ENCODE results near the gene FBXL15.
"Not testable (repeated sequence)": the region's sequence is repeated elsewhere in the genome, so short reads cannot be mapped to it uniquely, and the experiment has no call there.

FBXL15 gene

GRCh38 chr10:102452672-102453340 lies 32.2 kb downstream of the FBXL15 start:
- no peak overlapping the region for H3K4me3 ChIP-seq (ENCODE audit: low read depth in 1 of 2, low read length in 2 of 2)
- no peaks in the 10 kb centered on the region for H3K9me3 ChIP-seq (ENCODE audit: control insufficient read depth in 1 of 2, low read length in 2 of 2)
- H3K27ac ChIP-seq (ENCODE audit: low read length): no peak overlapping the region
- H3K4me1 ChIP-seq (ENCODE audit: control insufficient read depth in 1 of 2, insufficient read depth in 2 of 2, low read length in 2 of 2): peaks cover 4 to 9% of the 10 kb centered on the region in 2 donors
- no peaks in the 10 kb centered on the region for H3K36me3 ChIP-seq (ENCODE audit: control insufficient read depth in 1 of 2, insufficient read depth in 2 of 2, low read length in 2 of 2)
- H3K27me3 ChIP-seq (ENCODE audit: low read depth, low read length): no peaks in the 10 kb centered on the region

DNA sequence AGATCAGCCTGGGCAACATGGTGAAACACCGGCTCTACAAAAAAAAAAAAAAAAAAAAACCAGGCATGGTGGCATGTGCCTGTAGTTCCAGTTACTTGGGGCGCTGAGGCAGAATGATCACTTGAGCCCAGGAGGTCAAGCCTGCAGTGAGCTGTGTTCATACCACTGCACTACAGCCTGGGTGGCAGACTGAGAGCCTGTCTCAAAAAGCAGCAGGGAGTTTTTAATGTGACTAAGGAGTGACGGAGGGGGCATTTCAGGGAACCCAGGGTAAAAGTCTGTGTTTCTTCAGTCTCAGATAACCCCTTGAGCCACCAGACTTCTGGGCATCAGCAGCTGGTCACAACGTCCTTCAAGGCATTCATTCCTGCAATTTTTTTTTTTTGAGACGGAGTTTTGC lies 32.9 kb downstream of the FBXL15 start:
- no peaks in the 10 kb centered on the region for H3K9me3 ChIP-seq (ENCODE audit: control insufficient read depth in 1 of 2, low read length in 2 of 2)
- no peak overlapping the region for H3K27ac ChIP-seq (ENCODE audit: low read length)
- peaks cover 4 to 9% of the 10 kb centered on the region in 2 donors for H3K4me1 ChIP-seq (ENCODE audit: control insufficient read depth in 1 of 2, insufficient read depth in 2 of 2, low read length in 2 of 2)
- H3K27me3 ChIP-seq (ENCODE audit: low read depth, low read length): no peaks in the 10 kb centered on the region
- H3K4me3 ChIP-seq (ENCODE audit: low read depth in 1 of 2, low read length in 2 of 2): no peak overlapping the region
- H3K36me3 ChIP-seq (ENCODE audit: control insufficient read depth in 1 of 2, insufficient read depth in 2 of 2, low read length in 2 of 2): no peaks in the 10 kb centered on the region

- H3K4me1 ChIP-seq (ENCODE audit: control insufficient read depth in 1 of 2, insufficient read depth in 2 of 2, low read length in 2 of 2); H3K27ac ChIP-seq (ENCODE audit: low read length); H3K4me3 ChIP-seq (ENCODE audit: low read depth in 1 of 2, low read length in 2 of 2); H3K36me3 ChIP-seq (ENCODE audit: control insufficient read depth in 1 of 2, insufficient read depth in 2 of 2, low read length in 2 of 2); H3K9me3 ChIP-seq (ENCODE audit: control insufficient read depth in 1 of 2, low read length in 2 of 2); H3K27me3 ChIP-seq (ENCODE audit: low read depth, low read length): not testable (repeated sequence)
These were observed 34.2 kb downstream of the FBXL15 start for GRCh38 chr10:102454662-102455487.

GRCh38 chr10:102455893-102456471 lies 35.3 kb downstream of the FBXL15 start:
- H3K4me3 ChIP-seq (ENCODE audit: low read depth in 1 of 2, low read length in 2 of 2): no peak overlapping the region
- H3K27ac ChIP-seq (ENCODE audit: low read length): no peak overlapping the region
- no peaks in the 10 kb centered on the region for H3K9me3 ChIP-seq (ENCODE audit: control insufficient read depth in 1 of 2, low read length in 2 of 2)
- no peaks in the 10 kb centered on the region for H3K36me3 ChIP-seq (ENCODE audit: control insufficient read depth in 1 of 2, insufficient read depth in 2 of 2, low read length in 2 of 2)
- no peaks in the 10 kb centered on the region for H3K27me3 ChIP-seq (ENCODE audit: low read depth, low read length)
- H3K4me1 ChIP-seq (ENCODE audit: control insufficient read depth in 1 of 2, insufficient read depth in 2 of 2, low read length in 2 of 2): peaks cover 4 to 9% of the 10 kb centered on the region in 2 donors

- no peak overlapping the region for H3K27ac ChIP-seq (ENCODE audit: low read length)
- no peaks in the 10 kb centered on the region for H3K27me3 ChIP-seq (ENCODE audit: low read depth, low read length)
- H3K9me3 ChIP-seq (ENCODE audit: control insufficient read depth in 1 of 2, low read length in 2 of 2): no peaks in the 10 kb centered on the region
- peaks cover 0 to 10% of the 10 kb centered on the region in 2 donors for H3K4me1 ChIP-seq (ENCODE audit: control insufficient read depth in 1 of 2, insufficient read depth in 2 of 2, low read length in 2 of 2)
- H3K36me3 ChIP-seq (ENCODE audit: control insufficient read depth in 1 of 2, insufficient read depth in 2 of 2, low read length in 2 of 2): no peaks in the 10 kb centered on the region
- no peak overlapping the region for H3K4me3 ChIP-seq (ENCODE audit: low read depth in 1 of 2, low read length in 2 of 2)
These were observed 37.0 kb downstream of the FBXL15 start for GRCh38 chr10:102457591-102458150.

- H3K27me3 ChIP-seq (ENCODE audit: low read depth, low read length): no peaks in the 10 kb centered on the region
- no peak overlapping the region for H3K27ac ChIP-seq (ENCODE audit: low read length)
- H3K4me3 ChIP-seq (ENCODE audit: low read depth in 1 of 2, low read length in 2 of 2): no peak overlapping the region
- no peaks in the 10 kb centered on the region for H3K9me3 ChIP-seq (ENCODE audit: control insufficient read depth in 1 of 2, low read length in 2 of 2)
- no peaks in the 10 kb centered on the region for H3K36me3 ChIP-seq (ENCODE audit: control insufficient read depth in 1 of 2, insufficient read depth in 2 of 2, low read length in 2 of 2)
- H3K4me1 ChIP-seq (ENCODE audit: control insufficient read depth in 1 of 2, insufficient read depth in 2 of 2, low read length in 2 of 2): peaks cover 0 to 10% of the 10 kb centered on the region in 2 donors
These were observed 38.0 kb downstream of the FBXL15 start for GRCh38 chr10:102458656-102459055.

GRCh38 chr10:102460836-102461186 lies 40.2 kb downstream of the FBXL15 start:
- Histone ChIP-seq H3K9me3 (ENCODE audit: control insufficient read depth in 1 of 2, low read length in 2 of 2) (no peaks in the 10 kb centered on the region), H3K27me3 (ENCODE audit: low read depth, low read length) (no peaks in the 10 kb centered on the region), H3K27ac (ENCODE audit: low read length) (peak overlapping the region; percentile 25), H3K36me3 (ENCODE audit: control insufficient read depth in 1 of 2, insufficient read depth in 2 of 2, low read length in 2 of 2) (no peaks in the 10 kb centered on the region), H3K4me3 (ENCODE audit: low read depth in 1 of 2, low read length in 2 of 2) (peak overlapping the region; percentile 60 to 65), H3K4me1 (ENCODE audit: control insufficient read depth in 1 of 2, insufficient read depth in 2 of 2, low read length in 2 of 2) (peaks cover 0 to 10% of the 10 kb centered on the region in 2 donors)

DNA sequence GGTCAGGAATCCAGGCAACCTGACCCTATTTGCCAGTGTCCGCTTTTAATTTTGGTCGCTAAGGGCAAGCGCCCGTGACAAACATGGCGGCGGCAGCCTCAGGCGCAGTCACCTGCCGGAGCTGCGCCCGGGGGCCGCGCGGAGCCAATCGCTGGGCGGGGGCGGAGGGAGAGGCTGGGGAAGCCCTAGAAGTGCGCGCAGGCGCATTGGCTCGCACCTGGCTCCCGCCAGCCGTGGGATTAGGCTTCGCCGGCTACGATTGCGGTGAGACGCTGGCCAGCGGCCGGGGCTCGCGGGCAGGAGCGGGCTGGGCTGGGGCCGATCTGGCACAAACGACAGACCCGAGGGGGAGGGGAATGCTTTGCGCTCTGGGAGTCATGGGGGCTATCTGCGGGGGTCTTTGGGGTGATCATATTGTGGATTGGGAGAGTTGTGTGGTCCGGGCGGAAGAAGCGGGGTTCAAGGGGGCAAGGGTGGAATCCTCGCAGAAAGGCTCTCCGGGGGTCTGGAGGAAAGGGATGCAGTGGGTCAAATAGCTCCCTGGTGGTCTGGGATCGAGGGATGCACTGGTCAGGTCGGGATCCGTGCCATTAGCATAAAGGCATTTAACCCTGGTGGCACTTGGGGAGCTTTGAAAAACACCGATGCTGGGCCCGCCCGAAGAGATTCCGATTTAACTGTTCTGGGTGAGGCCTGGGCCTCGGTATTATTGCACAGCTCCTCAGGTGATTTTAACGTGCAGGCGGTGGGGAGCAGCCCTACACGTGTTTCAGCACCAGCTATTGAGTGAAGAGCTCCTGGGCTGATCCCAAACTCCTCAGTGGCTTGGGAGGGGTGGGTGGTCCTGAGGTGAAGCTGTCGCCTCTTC lies 40.8 kb downstream of the FBXL15 start:
- no peaks in the 10 kb centered on the region for H3K36me3 ChIP-seq (ENCODE audit: control insufficient read depth in 1 of 2, insufficient read depth in 2 of 2, low read length in 2 of 2)
- H3K27ac ChIP-seq (ENCODE audit: low read length): peak overlapping the region; percentile 25

DNA sequence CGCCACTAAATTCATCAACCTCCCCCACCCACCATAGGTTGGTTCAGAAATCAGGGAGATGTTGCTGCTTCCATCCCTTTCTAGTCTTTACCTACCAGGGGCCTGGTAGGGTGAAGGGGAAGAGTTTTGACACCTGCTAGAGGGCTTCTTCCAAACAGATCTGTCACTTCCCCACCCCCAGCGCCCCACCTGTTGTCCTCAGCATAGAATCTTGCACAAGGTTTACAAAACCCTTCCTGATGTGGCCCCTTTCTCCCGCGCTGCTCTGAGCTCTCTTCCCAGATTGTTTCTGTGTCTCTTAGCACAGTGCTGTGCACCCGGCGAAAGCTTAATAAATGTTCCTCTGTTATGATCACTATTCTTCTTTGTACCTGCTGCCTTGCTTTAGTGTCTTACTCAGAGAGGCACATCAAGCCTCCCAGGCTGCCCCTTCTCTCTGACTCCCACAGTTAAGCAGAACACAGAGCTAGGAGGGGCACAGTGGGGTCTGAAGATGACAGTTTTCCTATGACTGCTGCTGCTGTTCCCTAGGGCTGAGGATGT lies 41.9 kb downstream of the FBXL15 start:
- Histone ChIP-seq H3K4me1 (ENCODE audit: control insufficient read depth in 1 of 2, insufficient read depth in 2 of 2, low read length in 2 of 2) (peaks cover 0 to 10% of the 10 kb centered on the region in 2 donors), H3K36me3 (ENCODE audit: control insufficient read depth in 1 of 2, insufficient read depth in 2 of 2, low read length in 2 of 2) (no peaks in the 10 kb centered on the region), H3K9me3 (ENCODE audit: control insufficient read depth in 1 of 2, low read length in 2 of 2) (no peaks in the 10 kb centered on the region), H3K27me3 (ENCODE audit: low read depth, low read length) (no peaks in the 10 kb centered on the region), H3K4me3 (ENCODE audit: low read depth in 1 of 2, low read length in 2 of 2) (peak overlapping the region in 1 of 2 donors; percentile 33), H3K27ac (ENCODE audit: low read length) (no peak overlapping the region)

More for the DNA sequence above, 40.8 kb downstream of the FBXL15 start:
- no peaks in the 10 kb centered on the region for H3K27me3 ChIP-seq (ENCODE audit: low read depth, low read length)
- H3K4me1 ChIP-seq (ENCODE audit: control insufficient read depth in 1 of 2, insufficient read depth in 2 of 2, low read length in 2 of 2): peaks cover 0 to 10% of the 10 kb centered on the region in 2 donors
- H3K9me3 ChIP-seq (ENCODE audit: control insufficient read depth in 1 of 2, low read length in 2 of 2): no peaks in the 10 kb centered on the region
- peak overlapping the region; percentile 60 to 65 for H3K4me3 ChIP-seq (ENCODE audit: low read depth in 1 of 2, low read length in 2 of 2)

- H3K4me1 ChIP-seq (ENCODE audit: control insufficient read depth in 1 of 2, insufficient read depth in 2 of 2, low read length in 2 of 2): peaks cover 0 to 10% of the 10 kb centered on the region in 2 donors
- H3K27ac ChIP-seq (ENCODE audit: low read length): no peak overlapping the region
- no peaks in the 10 kb centered on the region for H3K27me3 ChIP-seq (ENCODE audit: low read depth, low read length)
- H3K4me3 ChIP-seq (ENCODE audit: low read depth in 1 of 2, low read length in 2 of 2): no peak overlapping the region
- no peaks in the 10 kb centered on the region for H3K36me3 ChIP-seq (ENCODE audit: control insufficient read depth in 1 of 2, insufficient read depth in 2 of 2, low read length in 2 of 2)
- no peaks in the 10 kb centered on the region for H3K9me3 ChIP-seq (ENCODE audit: control insufficient read depth in 1 of 2, low read length in 2 of 2)
These were observed 43.3 kb downstream of the FBXL15 start for GRCh38 chr10:102463983-102464382.

All from muscle layer of duodenum (tissue), 2 donors.